H1 (cell line): Measurements from ENCODE around the gene GDPD5. TPM values are rescaled to one million over a fixed set of nuclear protein-coding genes. Genes with fewer than 3 reads are reported as not detected.

ENCODE experiments used
- CBX5 ChIP-seq: fragments of 300-800, 300-1000 bp; sonication (generic); IDR thresholded peaks from 2 replicates; pipeline ENCODE4 v1.7.1; 2016; ENCODE audit warnings: antibody characterized with exemption, low read length, low read depth
- CBX8 ChIP-seq: fragments of 300-800, 300-1000 bp; sonication (generic); IDR thresholded peaks from 2 replicates; pipeline ENCODE4 v1.7.1; 2016; ENCODE audit warnings: low read depth, low read length, borderline replicate concordance
- CHD7 ChIP-seq: fragments of 300-600 bp; sonication (generic); IDR thresholded peaks from 2 replicates; pipeline ENCODE4 v1.7.1; 2012; ENCODE audit warnings: low read length, moderate library complexity, mild to moderate bottlenecking, inconsistent platforms; ENCODE audit not compliant: insufficient replicate concordance
- E2F6 ChIP-seq: IDR thresholded peaks from 2 replicates; pipeline ENCODE4 v1.6.1; 2012; ENCODE audit warnings: inconsistent platforms
- JUN ChIP-seq: IDR thresholded peaks from 2 replicates; pipeline ENCODE4 v1.6.1; 2011; ENCODE audit warnings: low read depth, mild to moderate bottlenecking, improper control_type of control experiment, low read length
- MAFK ChIP-seq: IDR thresholded peaks from 2 replicates; pipeline ENCODE4 v1.6.1; 2012; ENCODE audit warnings: low read depth, mild to moderate bottlenecking, improper control_type of control experiment, low read length
- RAD21 ChIP-seq, 2 experiments: IDR thresholded peaks in 1 of 2; conservative IDR thresholded peaks in 1 of 2; 2 replicates each; pipeline ENCODE4 v1.6.1; 2011; ENCODE audit warnings: low read depth in 2 of 2, low read length in 2 of 2, improper control_type of control experiment in 1 of 2, inconsistent platforms in 1 of 2, mild to moderate bottlenecking in 1 of 2, moderate library complexity in 1 of 2
- RNF2 ChIP-seq: fragments of 200-900, 300-1000 bp; sonication (generic); IDR thresholded peaks from 2 replicates; pipeline ENCODE4 v1.7.1; 2016; ENCODE audit warnings: borderline replicate concordance, low read depth, mild to moderate bottlenecking, antibody characterized with exemption, low read length; ENCODE audit not compliant: poor library complexity, severe bottlenecking; ENCODE audit errors: missing control alignments
- SP4 ChIP-seq: IDR thresholded peaks from 2 replicates; pipeline ENCODE4 v1.6.1; 2012; ENCODE audit warnings: low read length, inconsistent platforms
- polyA plus RNA-seq, 7 experiments: library from polyadenylated mRNA; depleted of rRNA in 3 of 7; stranded (reverse) in 5 of 7; unstranded in 2 of 7; fragments of >200 nt in 5 of 7; fragments of 200-250 nt in 2 of 7; gene quantifications; 1 replicate in 5 of 7; 2 replicates in 1 of 7; 4 replicates in 1 of 7; pipeline versions ENCODE4 v1.2.1 to v1.2.3, GENCODE V29; 2011 to 2013; ENCODE audit warnings: missing spikeins in 2 of 7, mixed read lengths in 2 of 7
- total RNA-seq: library from RNA; stranded (reverse); fragmentation: NEBNext Ultra II Directional; extraction: Animal tissue kit (Norgen Biotek cat#: 25700); gene quantifications from 2 replicates; pipeline ENCODE4 v1.2.1, GENCODE V29; 2021

The GDPD5 gene
- total and polyA plus RNA-seq, 2 of the 8 experiments (the other 6 are each of a cell fraction or from before 2014, with no cell fraction given): 7.8 to 8.6 TPM

GRCh38 chr11:75389276-75389605 lies 136.5 kb downstream of the GDPD5 start (continued):
- TF ChIP-seq CHD7 (no peak), JUN (no peak), CBX8 (no peak), CBX5 (no peak), RNF2 (no peak), SP4 (no peak), RAD21 (IDR thresholded peaks at IDR 0.05 in 1 of 2, conservative IDR thresholded peaks at IDR 0.05 in 1 of 2; ENCODE audit: low read depth in 2 of 2, low read length in 2 of 2) (no peak), E2F6 (no peak), MAFK (no peak)
